K562 (cell line): ENCODE data around the gene DSE. TPM values are rescaled to one million over a fixed set of nuclear protein-coding genes. Genes with fewer than 3 reads are reported as not detected.

Source experiments
- ATAC-seq: fragments of 200-7000 bp; cut with Tn5 transposase; 3 replicates; pipeline ENCODE4 v1.9.1; 2020; ENCODE audit warnings: moderate library complexity
- BruUV-seq: library from RNA; stranded (reverse); fragments of 400-500 nt; replicated peaks from 2 replicates; lab custom pipeline; 2021; lab: Mats Ljungman, UMichigan
- CTCF ChIA-PET: fragments of 300-600 bp; formaldehyde crosslinking; extraction: SDS; loops from one replicate; lab custom pipeline; 2021; ENCODE audit warnings: low intra/inter-chr PET ratio; lab: Yijun Ruan, JAX
- POLR2A ChIA-PET: fragments of 300-600, 350-650 bp; sonication (Branson Sonifier 250); formaldehyde crosslinking; extraction: SDS; loops from one replicate; lab custom pipeline; 2021; ENCODE audit warnings: antibody characterized with exemption, inconsistent platforms; lab: Yijun Ruan, JAX
- DNase-seq, 4 experiments: peaks; one replicate each; pipeline versions ENCODE4 v3.0.0 to v3.0.0-alpha.2; 2011 to 2018; ENCODE audit warnings: low spot score in 3 of 4, mixed read lengths in 3 of 4; ENCODE audit errors: extremely low read depth in 1 of 4
- FAIRE-seq: peaks from 2 replicates; lab custom pipeline; 2011; peaks lifted over from hg19 to GRCh38; lab: Jason Lieb, UNC
- H2AFZ ChIP-seq: 2 replicates; pipeline ENCODE4 v1.6.0; 2011; ENCODE audit warnings: low read depth, low read length, control low read depth, inconsistent platforms
- H3K27ac ChIP-seq: fragments of 200-600 bp; 3 replicates; pipeline ENCODE4 v1.8.0; 2011; ENCODE audit warnings: low read depth, mild to moderate bottlenecking, control low read depth, inconsistent platforms, low read length, moderate library complexity, mixed read lengths; ENCODE audit errors: extremely low read depth
- H3K27me3 ChIP-seq, 2 experiments: fragments of 300-600 bp in 1 of 2; 2 replicates in 1 of 2; 3 replicates in 1 of 2; pipeline versions ENCODE4 v1.6.0 to v1.8.0; 2011; ENCODE audit warnings: inconsistent platforms in 2 of 2, low read length in 2 of 2, mild to moderate bottlenecking in 1 of 2, mixed read lengths in 1 of 2, moderate library complexity in 1 of 2; ENCODE audit not compliant: control insufficient read depth in 2 of 2, insufficient read depth in 2 of 2
- H3K36me3 ChIP-seq: fragments of 300-600 bp; 3 replicates; pipeline ENCODE4 v1.8.0; 2011; ENCODE audit warnings: mild to moderate bottlenecking, low read length, inconsistent platforms; ENCODE audit not compliant: control insufficient read depth, insufficient read depth
- H3K4me1 ChIP-seq, 2 experiments: fragments of 200-600 bp in 1 of 2; replicated peaks in 1 of 2; 2 replicates in 1 of 2; 3 replicates in 1 of 2; pipeline versions ENCODE4 v1.5.1 to v1.8.0; 2011; ENCODE audit warnings: inconsistent platforms in 2 of 2, low read length in 2 of 2, mild to moderate bottlenecking in 1 of 2, mixed read lengths in 1 of 2, moderate library complexity in 1 of 2; ENCODE audit not compliant: control insufficient read depth in 2 of 2, insufficient read depth in 2 of 2
- H3K4me2 ChIP-seq: 2 replicates; pipeline ENCODE4 v1.6.1; 2011; ENCODE audit warnings: low read length, control low read depth, inconsistent platforms, mixed read lengths; ENCODE audit not compliant: insufficient read depth
- H3K4me3 ChIP-seq: fragments of 200-600 bp; sonication (generic), shearing (Covaris generic); 2 replicates; pipeline ENCODE4 v1.5.1; 2016; ENCODE audit warnings: control low read depth, inconsistent platforms
- H3K79me2 ChIP-seq: fragments of 200-600 bp; 3 replicates; pipeline ENCODE4 v1.8.0; 2011; ENCODE audit warnings: low read length, inconsistent platforms; ENCODE audit not compliant: control insufficient read depth, insufficient read depth
- H3K9ac ChIP-seq, 2 experiments: 2 replicates each; pipeline versions ENCODE4 v1.6.0 to v1.6.1; 2011; ENCODE audit warnings: low read depth in 2 of 2, low read length in 2 of 2, control low read depth in 1 of 2, inconsistent platforms in 1 of 2, mild to moderate bottlenecking in 1 of 2, mixed read lengths in 1 of 2; ENCODE audit not compliant: insufficient read depth in 1 of 2
- H3K9me1 ChIP-seq: one replicate; pipeline ENCODE4 v1.6.0; 2011; ENCODE audit warnings: inconsistent platforms, mild to moderate bottlenecking, low read length, moderate library complexity; ENCODE audit not compliant: control insufficient read depth, insufficient read depth
- H3K9me3 ChIP-seq: replicated peaks from 2 replicates; pipeline ENCODE4 v1.5.1; 2011; ENCODE audit warnings: low read depth, low read length, inconsistent platforms; ENCODE audit not compliant: control insufficient read depth, insufficient read depth
- H4K20me1 ChIP-seq: replicated peaks from 2 replicates; pipeline ENCODE4 v1.6.1; 2011; ENCODE audit warnings: low read length, inconsistent platforms, mixed read lengths; ENCODE audit not compliant: control insufficient read depth, insufficient read depth
- E2F6 ChIP-seq, 2 experiments: IDR thresholded peaks; 2 replicates each; pipeline ENCODE4 v1.6.1; 2011; ENCODE audit warnings: borderline replicate concordance in 1 of 2, control low read depth in 1 of 2, low read depth in 1 of 2, low read length in 1 of 2, mild to moderate bottlenecking in 1 of 2, mixed read lengths in 1 of 2, moderate library complexity in 1 of 2; ENCODE audit not compliant: insufficient read depth in 1 of 2, insufficient read length in 1 of 2, poor library complexity in 1 of 2, severe bottlenecking in 1 of 2; ENCODE audit errors: extremely low read depth in 1 of 2
- FOS ChIP-seq: IDR thresholded peaks from 3 replicates; pipeline ENCODE4 v1.6.1; 2011; ENCODE audit not compliant: insufficient read length; ENCODE audit errors: extremely low read depth
- HNRNPLL ChIP-seq: fragments of 200-400 bp; formaldehyde crosslinking; IDR thresholded peaks from 2 replicates; pipeline ENCODE4 v1.6.1; 2017; ENCODE audit warnings: low read length, low read depth, mild to moderate bottlenecking; ENCODE audit not compliant: poor library complexity, severe bottlenecking
- LARP7 ChIP-seq: fragments of 450-650 bp; IDR thresholded peaks from 2 replicates; pipeline ENCODE4 v1.6.1; 2016
- ZBTB33 ChIP-seq: sonication (generic); formaldehyde crosslinking; IDR thresholded peaks from 2 replicates; pipeline ENCODE4 v1.8.1; 2023; ENCODE audit warnings: mild to moderate bottlenecking, missing genetic modification reagents
- ZNF12 ChIP-seq: sonication (generic); formaldehyde crosslinking; IDR thresholded peaks from 2 replicates; pipeline ENCODE4 v1.4.0; 2020; ENCODE audit warnings: mild to moderate bottlenecking, missing genetic modification reagents
- WGBS: fragments of 100-300 bp; shearing (Covaris generic); methylation state at CpG from one replicate; pipeline ENCODE4 v1.1.6; 2016; ENCODE audit warnings: low coverage, mixed read lengths; ENCODE audit not compliant: insufficient coverage; ENCODE audit errors: missing lambda C conversion rate; 5-methylcytosine and 5-hydroxymethylcytosine counted together
- in situ Hi-C: fragments of 300-500 bp; cut with MboI; formaldehyde crosslinking; loops from 4 replicates; pipeline ENCODE4 v1.15.0; 2018; ENCODE audit warnings: inconsistent platforms, mixed read lengths
- intact Hi-C: fragments of 100-400 bp; cut with micrococcal nuclease; formaldehyde crosslinking; loops from 2 replicates; pipeline ENCODE4 v1.14.2; 2022
- polyA plus RNA-seq, 8 experiments: library from polyadenylated mRNA; depleted of rRNA in 4 of 8; stranded (reverse) in 5 of 8; unstranded in 3 of 8; fragments of >200 nt; fragmentation: Nextera tagmentation in 2 of 8; fragmentation: Illumina TruSeq in 1 of 8; extraction: Ambion mirVana in 2 of 8; extraction: Trizol in 1 of 8; gene quantifications; 2 replicates each; pipeline versions ENCODE4 v1.2.1 to v1.2.3, GENCODE V29; 2011 to 2014; ENCODE audit warnings: inconsistent platforms in 1 of 8, missing spikeins in 1 of 8
- total RNA-seq, 7 experiments: library from RNA; depleted of rRNA in 6 of 7; stranded (reverse); fragments of >200 nt in 6 of 7; fragmentation: Illumina TruSeq in 2 of 7; extraction: Trizol in 2 of 7; gene quantifications; 2 replicates each; pipeline versions ENCODE4 v1.2.1 to v1.2.3, GENCODE V29; 2011 to 2021; ENCODE audit warnings: low replicate concordance in 1 of 7

DSE gene
- total and polyA plus RNA-seq, 9 of the 15 experiments (the other 6 are each of a cell fraction or from before 2014, with no cell fraction given) = 0.49 to 1.7 (median 0.79) TPM

- Histone ChIP-seq H3K9me3 (no peaks in the 10 kb centered on the region), H3K79me2 (no peaks in the 10 kb centered on the region), H4K20me1 (no peaks in the 10 kb centered on the region), H3K27ac (no peak overlapping the region), H3K4me3 (no peak overlapping the region), H2AFZ (no peak overlapping the region), H3K9me1 (no peaks in the 10 kb centered on the region), H3K9ac (no peak overlapping the region), H3K4me1 (peaks cover 7 to 8% of the 10 kb centered on the region in 2 experiments; a peak in 3 of 5 replicates), H3K4me2 (no peak overlapping the region), H3K36me3 (no peaks in the 10 kb centered on the region), H3K27me3 (peaks cover 0 to 6% of the 10 kb centered on the region in 2 experiments; a peak in 1 of 5 replicates)
- intact Hi-C loops (no loop called here), in situ Hi-C loops (no loop called here)
- POLR2A ChIA-PET = interaction anchor here (0.6 kb wide), 1 partner anchor 386 kb away, joined by 3 read pairs; no protein-coding TSS in a partner anchor
- ATAC-seq (no peak), FAIRE-seq (no peak), DNase-seq (no peak)
- TF ChIP-seq ZNF12 (CRISPR knock-in tag) = no peak
- TF ChIP-seq E2F6 (IDR thresholded peaks at IDR 0.05; ENCODE audit: borderline replicate concordance in 1 of 2, extremely low read depth in 1 of 2, insufficient read depth in 1 of 2, insufficient read length in 1 of 2, low read depth in 1 of 2, low read length in 1 of 2, poor library complexity in 1 of 2, severe bottlenecking in 1 of 2) = peak in 1 of 2 experiments; percentile 40
- peak; percentile 62 for TF ChIP-seq HNRNPLL
- peak; percentile 77 for TF ChIP-seq ZBTB33 (CRISPR knock-in tag)
- TF ChIP-seq LARP7 = no peak
- no peak for TF ChIP-seq FOS
- WGBS = 56% methylated on average over 49 of the region's 84 CpGs
- CTCF ChIA-PET = no interaction called here
- no TSS peak for BruUV-seq
These were observed 91.5 kb downstream of the DSE start for GRCh38 chr6:116461932-116462885.
